Measurements from ENCODE around the gene ABHD8.
A peak's percentile ranks its signal among the peaks of the same experiment; 100 is the strongest.

The ABHD8 gene

DNA sequence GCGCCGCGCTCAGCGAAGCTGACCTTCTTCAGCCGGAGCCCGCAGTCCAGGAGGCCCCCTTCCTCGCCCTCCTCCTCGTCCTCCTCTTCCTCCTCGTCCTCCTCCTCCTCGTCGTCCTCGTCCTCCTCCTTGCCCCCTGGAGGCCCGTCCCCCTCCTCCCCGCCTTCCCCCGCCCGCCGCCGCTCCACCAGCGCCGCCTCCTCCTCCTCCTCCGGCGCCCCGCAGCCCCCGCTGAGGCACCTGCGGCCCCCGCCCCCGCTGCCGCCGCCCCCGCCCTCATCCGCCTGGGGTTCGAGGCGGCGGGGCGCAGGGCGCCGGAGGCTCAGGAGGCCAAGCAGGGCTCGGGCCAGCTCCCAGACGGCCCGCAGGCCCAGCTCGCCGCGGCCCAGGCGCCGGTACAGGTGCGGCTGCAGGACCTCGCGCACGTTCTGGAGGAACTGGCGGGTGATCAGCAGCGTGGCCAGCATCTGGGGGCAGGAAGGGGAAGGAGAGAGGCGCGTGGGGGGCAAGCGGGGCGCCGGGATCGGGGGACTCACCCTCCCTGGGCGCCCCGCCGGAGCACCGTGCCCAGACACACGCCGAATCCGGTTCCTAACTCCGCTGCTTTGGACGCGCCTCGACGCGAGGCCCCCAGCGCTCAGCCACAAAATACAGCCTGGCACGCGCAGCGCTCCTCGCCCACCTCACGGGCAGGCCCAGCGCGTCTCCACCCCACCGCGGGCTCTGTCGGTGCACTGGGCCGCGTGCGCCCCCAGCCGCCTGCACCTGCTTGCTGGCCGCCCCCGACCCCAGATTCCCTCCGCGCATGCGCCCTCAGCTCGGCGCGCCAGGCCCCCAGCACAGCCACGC is 25.5 kb upstream of the ABHD8 start:
- Histone ChIP-seq H3K27me3 (ENCODE audit: insufficient read depth, low read length) (no peaks in the 10 kb centered on the region), H2BK12ac (ENCODE audit: low read length) (no peak overlapping the region), H3K18ac (ENCODE audit: low read length) (peak overlapping the region; percentile 44), H3K79me1 (ENCODE audit: low read length) (peaks cover 7% of the 10 kb centered on the region), H3K4me2 (ENCODE audit: low read length) (peak overlapping the region; percentile 84), H3K36me3 (ENCODE audit: control insufficient read depth in 1 of 2, insufficient read depth in 2 of 2, low read length in 2 of 2) (peaks cover 10 to 24% of the 10 kb centered on the region in 2 experiments), H3K79me2 (ENCODE audit: control insufficient read depth, insufficient read depth, low read length, poor library complexity) (peaks cover 4% of the 10 kb centered on the region), H2BK5ac (ENCODE audit: low read depth, low read length, poor library complexity) (peak overlapping the region; percentile 43), H3K23ac (ENCODE audit: low read length) (no peak overlapping the region), H2BK120ac (ENCODE audit: insufficient read depth, low read length, poor library complexity) (peak overlapping the region; percentile 8), H2AFZ (ENCODE audit: insufficient read depth, low read length, poor library complexity) (peak overlapping the region; percentile 19), H3K4me1 (ENCODE audit: control insufficient read depth in 1 of 2, insufficient read depth in 2 of 2, low read length in 2 of 2) (peaks cover 18 to 21% of the 10 kb centered on the region in 2 experiments), H2AK5ac (ENCODE audit: low read length) (no peak overlapping the region), H3K14ac (ENCODE audit: low read length) (peak overlapping the region; percentile 57), H4K12ac (ENCODE audit: low read depth, low read length) (peak overlapping the region; percentile 58), H4K8ac (ENCODE audit: low read depth, low read length) (peak overlapping the region; percentile 76), H3K9ac (ENCODE audit: low read length) (peak overlapping the region; percentile 31), H3K4ac (ENCODE audit: low read depth, low read length) (no peak overlapping the region), H3K9me3 (ENCODE audit: insufficient read depth, low read depth, low read length) (peaks cover 2% of the 10 kb centered on the region), H4K91ac (ENCODE audit: low read depth, low read length) (peak overlapping the region; percentile 74), H3K4me3 (ENCODE audit: low read depth, low read length) (peak overlapping the region; percentile 59), H3K27ac (ENCODE audit: low read depth, low read length) (peak overlapping the region; percentile 64)
- DNase-seq: peak in 1 of 2 donors; percentile 28
- no CpG with 5 or more reads among the region's 94 CpGs for WGBS (ENCODE audit: extremely low coverage, insufficient coverage, insufficient read length)

DNA sequence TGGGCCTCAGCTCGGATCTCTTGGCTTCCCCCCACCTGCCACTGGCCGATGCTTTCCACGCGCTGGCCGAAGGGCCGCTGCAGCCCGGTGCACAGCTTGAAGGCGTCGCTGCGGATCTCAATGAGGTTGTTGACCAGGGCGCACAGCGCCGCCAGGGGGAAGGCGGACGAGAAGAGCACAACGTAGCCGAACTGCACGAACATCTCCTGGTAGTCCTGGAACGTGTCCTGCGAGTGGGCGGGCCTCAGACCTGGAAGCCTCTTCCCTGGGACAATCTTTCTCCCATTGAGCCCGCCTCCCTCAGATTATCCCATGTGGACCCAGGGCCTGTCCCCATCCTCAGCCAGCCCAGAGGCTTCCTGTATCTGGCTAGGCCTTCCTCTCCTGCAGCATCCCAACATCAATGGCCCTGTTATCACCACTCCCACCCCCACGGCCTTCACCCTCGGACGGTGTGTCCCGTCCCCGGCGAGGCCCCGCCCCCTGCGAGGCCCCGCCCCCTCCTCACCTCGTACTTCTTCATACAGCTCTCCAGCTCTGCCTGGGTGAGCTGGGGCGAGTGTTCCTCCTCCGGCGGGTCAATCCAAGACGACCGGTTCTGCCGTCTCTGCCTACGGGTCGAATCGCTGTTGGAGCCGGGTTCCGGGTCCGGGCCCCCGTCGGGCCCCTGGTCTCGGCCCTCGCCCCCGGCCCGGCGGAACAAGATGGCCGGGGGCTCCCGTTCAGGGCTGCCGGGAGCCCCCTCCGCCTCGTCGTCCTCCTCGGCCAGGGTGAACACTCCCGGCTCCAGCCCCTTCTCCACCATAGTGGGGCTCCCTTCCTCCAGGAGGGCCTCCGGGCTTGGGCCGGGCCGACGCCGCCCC is 24.7 kb upstream of the ABHD8 start:
- peak overlapping the region; percentile 44 for H3K18ac ChIP-seq (ENCODE audit: low read length)
- peak; percentile 96 to 97 for DNase-seq
- H3K23ac ChIP-seq (ENCODE audit: low read length): no peak overlapping the region
- H3K4ac ChIP-seq (ENCODE audit: low read depth, low read length): no peak overlapping the region
- H4K8ac ChIP-seq (ENCODE audit: low read depth, low read length): peak overlapping the region; percentile 76
- H3K9me3 ChIP-seq (ENCODE audit: insufficient read depth, low read depth, low read length): peaks cover 2% of the 10 kb centered on the region
- H3K79me1 ChIP-seq (ENCODE audit: low read length): peaks cover 4% of the 10 kb centered on the region
- no peak overlapping the region for H2BK12ac ChIP-seq (ENCODE audit: low read length)
- peak overlapping the region; percentile 57 for H3K14ac ChIP-seq (ENCODE audit: low read length)
- peak overlapping the region; percentile 74 for H4K91ac ChIP-seq (ENCODE audit: low read depth, low read length)
- peak overlapping the region; percentile 43 for H2BK5ac ChIP-seq (ENCODE audit: low read depth, low read length, poor library complexity)
- peak overlapping the region; percentile 59 for H3K4me3 ChIP-seq (ENCODE audit: low read depth, low read length)
- no CpG with 5 or more reads among the region's 64 CpGs for WGBS (ENCODE audit: extremely low coverage, insufficient coverage, insufficient read length)
- H3K4me2 ChIP-seq (ENCODE audit: low read length): peak overlapping the region; percentile 84
- no peaks in the 10 kb centered on the region for H3K27me3 ChIP-seq (ENCODE audit: insufficient read depth, low read length)
- peaks cover 4% of the 10 kb centered on the region for H3K79me2 ChIP-seq (ENCODE audit: control insufficient read depth, insufficient read depth, low read length, poor library complexity)
- peaks cover 16 to 20% of the 10 kb centered on the region in 2 experiments for H3K4me1 ChIP-seq (ENCODE audit: control insufficient read depth in 1 of 2, insufficient read depth in 2 of 2, low read length in 2 of 2)
- H3K9ac ChIP-seq (ENCODE audit: low read length): peak overlapping the region; percentile 31
- H2BK120ac ChIP-seq (ENCODE audit: insufficient read depth, low read length, poor library complexity): peak overlapping the region; percentile 8
- H2AK5ac ChIP-seq (ENCODE audit: low read length): no peak overlapping the region
- peak overlapping the region; percentile 58 for H4K12ac ChIP-seq (ENCODE audit: low read depth, low read length)
- peak overlapping the region; percentile 19 for H2AFZ ChIP-seq (ENCODE audit: insufficient read depth, low read length, poor library complexity)
- peaks cover 10 to 24% of the 10 kb centered on the region in 2 experiments for H3K36me3 ChIP-seq (ENCODE audit: control insufficient read depth in 1 of 2, insufficient read depth in 2 of 2, low read length in 2 of 2)
- peak overlapping the region; percentile 64 for H3K27ac ChIP-seq (ENCODE audit: low read depth, low read length)

DNA sequence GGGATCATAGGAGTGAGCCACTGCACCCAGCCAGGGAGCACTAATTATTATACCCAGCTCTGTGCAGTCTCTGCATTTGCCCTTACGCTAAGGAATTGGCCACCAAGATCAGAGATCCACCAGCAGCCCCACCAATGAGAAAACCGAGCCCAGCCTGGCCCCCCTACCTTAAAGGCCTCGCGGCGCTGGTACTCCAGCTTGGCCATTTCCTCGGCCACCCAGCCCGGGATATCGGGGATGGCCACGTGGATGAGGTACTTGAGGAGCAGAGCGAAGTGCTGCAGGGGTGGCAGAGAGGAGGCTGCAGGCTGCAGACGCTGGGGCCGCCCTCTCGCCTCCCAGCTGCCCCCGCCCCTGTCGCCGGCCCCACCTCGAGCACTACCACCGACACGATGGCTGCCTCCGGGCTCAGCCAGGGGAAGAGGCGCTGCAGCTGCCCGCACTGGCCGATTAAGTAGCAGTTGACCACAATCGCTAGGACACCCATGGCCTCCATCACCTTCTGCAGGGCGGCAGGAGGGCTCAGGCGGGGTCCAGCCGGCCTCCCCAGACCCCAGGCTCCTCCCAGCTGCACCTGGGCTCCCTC is 23.9 kb upstream of the ABHD8 start:
- Histone ChIP-seq H2BK5ac (ENCODE audit: low read depth, low read length, poor library complexity) (no peak overlapping the region), H3K18ac (ENCODE audit: low read length) (no peak overlapping the region), H3K27me3 (ENCODE audit: insufficient read depth, low read length) (no peaks in the 10 kb centered on the region), H3K79me2 (ENCODE audit: control insufficient read depth, insufficient read depth, low read length, poor library complexity) (peaks cover 4% of the 10 kb centered on the region), H2BK12ac (ENCODE audit: low read length) (no peak overlapping the region), H3K9me3 (ENCODE audit: insufficient read depth, low read depth, low read length) (peaks cover 2% of the 10 kb centered on the region), H3K27ac (ENCODE audit: low read depth, low read length) (peak overlapping the region; percentile 25), H2AFZ (ENCODE audit: insufficient read depth, low read length, poor library complexity) (no peak overlapping the region), H3K4me2 (ENCODE audit: low read length) (peak overlapping the region; percentile 2), H3K4ac (ENCODE audit: low read depth, low read length) (no peak overlapping the region), H4K12ac (ENCODE audit: low read depth, low read length) (no peak overlapping the region), H3K36me3 (ENCODE audit: control insufficient read depth in 1 of 2, insufficient read depth in 2 of 2, low read length in 2 of 2) (peaks cover 14 to 28% of the 10 kb centered on the region in 2 experiments), H2AK5ac (ENCODE audit: low read length) (no peak overlapping the region), H3K79me1 (ENCODE audit: low read length) (peaks cover 4% of the 10 kb centered on the region), H3K4me3 (ENCODE audit: low read depth, low read length) (no peak overlapping the region), H4K8ac (ENCODE audit: low read depth, low read length) (peak overlapping the region; percentile 1), H3K4me1 (ENCODE audit: control insufficient read depth in 1 of 2, insufficient read depth in 2 of 2, low read length in 2 of 2) (peaks cover 16 to 20% of the 10 kb centered on the region in 2 experiments), H3K9ac (ENCODE audit: low read length) (no peak overlapping the region), H4K91ac (ENCODE audit: low read depth, low read length) (no peak overlapping the region), H3K23ac (ENCODE audit: low read length) (no peak overlapping the region), H3K14ac (ENCODE audit: low read length) (no peak overlapping the region), H2BK120ac (ENCODE audit: insufficient read depth, low read length, poor library complexity) (no peak overlapping the region)
- no CpG with 5 or more reads among the region's 27 CpGs for WGBS (ENCODE audit: extremely low coverage, insufficient coverage, insufficient read length)
- peak in 1 of 2 donors; percentile 23 for DNase-seq

DNA sequence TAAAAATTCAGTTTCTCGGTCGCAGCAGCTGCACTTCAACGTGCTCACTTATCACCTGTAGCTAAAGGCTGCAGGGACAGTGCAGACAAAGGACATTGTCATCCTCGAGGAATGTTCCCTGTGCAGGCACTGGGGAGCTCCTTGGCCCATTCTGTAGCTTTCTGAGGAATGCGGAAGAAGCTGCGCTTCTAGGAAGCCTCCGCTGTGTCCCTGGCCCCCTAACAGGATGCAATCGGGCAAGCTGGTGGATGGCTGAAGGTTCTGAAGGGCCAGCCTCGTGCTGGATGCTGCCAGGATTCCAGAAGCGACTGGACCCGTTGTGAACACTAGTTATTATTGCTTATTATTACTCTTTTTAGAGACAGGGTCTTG is 23.4 kb upstream of the ABHD8 start:
- H3K4me1 ChIP-seq (ENCODE audit: control insufficient read depth in 1 of 2, insufficient read depth in 2 of 2, low read length in 2 of 2): peaks cover 16 to 20% of the 10 kb centered on the region in 2 experiments
- no peak overlapping the region for H2AK5ac ChIP-seq (ENCODE audit: low read length)
- H3K79me2 ChIP-seq (ENCODE audit: control insufficient read depth, insufficient read depth, low read length, poor library complexity): peaks cover 4% of the 10 kb centered on the region
- peaks cover 20 to 34% of the 10 kb centered on the region in 2 experiments for H3K36me3 ChIP-seq (ENCODE audit: control insufficient read depth in 1 of 2, insufficient read depth in 2 of 2, low read length in 2 of 2)
- peaks cover 4% of the 10 kb centered on the region for H3K79me1 ChIP-seq (ENCODE audit: low read length)
- no peak overlapping the region for H4K8ac ChIP-seq (ENCODE audit: low read depth, low read length)
- no peak overlapping the region for H4K91ac ChIP-seq (ENCODE audit: low read depth, low read length)
- H3K4ac ChIP-seq (ENCODE audit: low read depth, low read length): no peak overlapping the region
- H3K4me3 ChIP-seq (ENCODE audit: low read depth, low read length): no peak overlapping the region
- no peak overlapping the region for H3K4me2 ChIP-seq (ENCODE audit: low read length)
- peaks cover 2% of the 10 kb centered on the region for H3K9me3 ChIP-seq (ENCODE audit: insufficient read depth, low read depth, low read length)
- no peak overlapping the region for H2BK120ac ChIP-seq (ENCODE audit: insufficient read depth, low read length, poor library complexity)
- no CpG with 5 or more reads among the region's 11 CpGs for WGBS (ENCODE audit: extremely low coverage, insufficient coverage, insufficient read length)
- no peaks in the 10 kb centered on the region for H3K27me3 ChIP-seq (ENCODE audit: insufficient read depth, low read length)
- H3K18ac ChIP-seq (ENCODE audit: low read length): no peak overlapping the region
- peak; percentile 89 to 93 for DNase-seq
- H3K14ac ChIP-seq (ENCODE audit: low read length): no peak overlapping the region
- no peak overlapping the region for H3K9ac ChIP-seq (ENCODE audit: low read length)
- peak overlapping the region; percentile 15 for H3K27ac ChIP-seq (ENCODE audit: low read depth, low read length)
- no peak overlapping the region for H2AFZ ChIP-seq (ENCODE audit: insufficient read depth, low read length, poor library complexity)
- no peak overlapping the region for H3K23ac ChIP-seq (ENCODE audit: low read length)
- no peak overlapping the region for H4K12ac ChIP-seq (ENCODE audit: low read depth, low read length)
- no peak overlapping the region for H2BK5ac ChIP-seq (ENCODE audit: low read depth, low read length, poor library complexity)
- no peak overlapping the region for H2BK12ac ChIP-seq (ENCODE audit: low read length)

Measured in trophoblast cell (in vitro differentiated cells and primary cell).